Left lung (tissue), 10 donors: ENCODE results near the gene TOX2. TPM values are rescaled to one million over a fixed set of nuclear protein-coding genes. Genes with fewer than 3 reads are reported as not detected.
A peak's percentile ranks its signal among the peaks of the same experiment; 100 is the strongest.

ENCODE experiments used
- ATAC-seq: fragments of 200-7000 bp; cut with Tn5 transposase; one replicate; pipeline ENCODE4 v1.9.1; 2020; ENCODE audit warnings: moderate library complexity
- DNase-seq, 4 donors: peaks; one replicate each; pipeline ENCODE4 v3.0.0-alpha.2; 2013 to 2020
- H3K27ac ChIP-seq, 2 donors: fragments of 200-600 bp; sonication (generic) in 1 of 2; one replicate each; pipeline versions ENCODE4 v1.5.0 to v1.8.0; 2020 to 2021
- H3K27me3 ChIP-seq, 2 donors: fragments of 200-600 bp; sonication (generic) in 1 of 2; one replicate each; pipeline versions ENCODE4 v1.5.0 to v1.8.0; 2020 to 2021
- H3K36me3 ChIP-seq, 2 donors: fragments of 200-600 bp; sonication (generic) in 1 of 2; one replicate each; pipeline versions ENCODE4 v1.5.0 to v1.8.0; 2020 to 2021
- H3K4me1 ChIP-seq, 2 donors: fragments of 200-600 bp; one replicate each; pipeline ENCODE4 v1.8.0; 2021
- H3K4me3 ChIP-seq, 2 donors: fragments of 200-600 bp; sonication (generic) in 1 of 2; one replicate each; pipeline versions ENCODE4 v1.5.0 to v1.8.0; 2020 to 2021; ENCODE audit warnings: mild to moderate bottlenecking in 1 of 2
- H3K9me3 ChIP-seq, 2 donors: fragments of 200-600 bp; sonication (generic) in 1 of 2; one replicate each; pipeline versions ENCODE4 v1.5.0 to v1.8.0; 2020 to 2021
- CTCF ChIP-seq, 2 donors: fragments of 200-600 bp; sonication (generic) in 1 of 2; IDR thresholded peaks; one replicate each; pipeline versions ENCODE4 v1.5.0 to v1.8.0; 2021; ENCODE audit warnings: antibody characterized with exemption in 2 of 2
- intact Hi-C, 2 donors: fragments of 100-400 bp; cut with DNase I; formaldehyde crosslinking; loops; one replicate each; pipeline versions ENCODE4 v1.11.2 to v1.14.2; 2022
- polyA plus RNA-seq, 6 donors: library from polyadenylated mRNA; unstranded; fragments of 120-200 nt; gene quantifications; one replicate each; pipeline ENCODE4 v1.2.1, GENCODE V29; 2013; ENCODE audit not compliant: insufficient read length in 6 of 6
- total RNA-seq, 2 donors: library from RNA; stranded (reverse); fragmentation: NEBNext Ultra II Directional; extraction: Animal tissue kit (Norgen Biotek cat#: 25700); gene quantifications; one replicate each; pipeline ENCODE4 v1.2.1, GENCODE V29; 2021
- donor health status: DM: no; HTN: yes; CAD: no.
- donor health status: DM: no; HTN: no; CAD: no.

TOX2 gene
- total and polyA plus RNA-seq, 8 donors: 14.5 to 61.1 (median 41.3) TPM

DNA sequence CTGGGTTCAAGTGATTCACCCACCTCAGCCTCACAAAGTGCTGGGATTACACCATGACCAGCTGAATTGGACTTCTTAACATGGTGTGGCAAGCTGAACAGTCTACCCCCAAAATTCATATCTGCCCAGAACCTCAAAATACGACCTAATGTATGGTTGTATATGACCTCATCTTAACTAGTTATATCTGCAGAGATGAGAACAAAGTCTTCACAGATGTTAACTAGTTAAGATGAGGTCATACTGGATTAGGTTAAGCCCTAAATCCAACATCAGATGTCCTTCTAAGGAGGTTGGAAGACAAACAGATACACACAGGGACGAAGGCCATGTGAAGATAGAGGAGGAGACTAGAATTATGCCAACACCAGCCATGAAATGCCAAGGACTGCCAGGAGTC is 169.8 kb downstream of the TOX2 start:
- H3K27ac ChIP-seq: no peak overlapping the region
- H3K4me1 ChIP-seq: peaks cover 0 to 7% of the 10 kb centered on the region in 2 donors
- no peaks in the 10 kb centered on the region for H3K36me3 ChIP-seq
- H3K4me3 ChIP-seq: no peak overlapping the region
- TF ChIP-seq CTCF (IDR thresholded peaks at IDR 0.05): no peak
- H3K27me3 ChIP-seq: no peaks in the 10 kb centered on the region
- H3K9me3 ChIP-seq: no peaks in the 10 kb centered on the region
- intact Hi-C loops: loop anchor here (5.0 to 10.0 kb wide), 2 partner anchors 337 to 340 kb away; no protein-coding TSS in a partner anchor
- ATAC-seq (no peak), DNase-seq (no peak)

DNA sequence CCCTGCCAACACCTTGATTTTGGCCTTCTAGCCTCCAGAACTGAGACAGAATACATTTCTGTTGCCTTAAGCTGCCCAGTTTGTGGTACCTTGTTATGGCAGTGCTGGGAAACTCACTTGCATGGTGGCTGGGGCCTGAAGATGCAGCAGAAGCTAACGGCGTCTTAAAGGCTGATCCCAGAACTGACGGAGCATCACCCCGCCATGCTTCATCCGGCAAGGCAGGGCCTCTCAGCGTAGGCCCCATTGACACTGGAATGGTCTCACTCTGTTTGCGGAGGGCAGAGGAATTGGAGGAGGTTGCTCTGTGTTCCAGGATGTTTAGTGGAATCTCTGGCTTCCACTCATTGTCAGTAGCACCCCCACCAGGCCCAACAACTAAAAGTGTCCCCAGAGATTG is 170.2 kb downstream of the TOX2 start:
- Histone ChIP-seq H3K27me3 (no peaks in the 10 kb centered on the region), H3K36me3 (no peaks in the 10 kb centered on the region), H3K27ac (no peak overlapping the region), H3K4me1 (peaks cover 0 to 10% of the 10 kb centered on the region in 2 donors), H3K9me3 (no peaks in the 10 kb centered on the region), H3K4me3 (no peak overlapping the region)
- ATAC-seq (no peak), DNase-seq (no peak)
- no peak for TF ChIP-seq CTCF (IDR thresholded peaks at IDR 0.05)
- intact Hi-C loops: loop anchor here (5.0 to 10.0 kb wide), 2 partner anchors 338 to 340 kb away; no protein-coding TSS in a partner anchor

- intact Hi-C loops: loop anchor here in 1 of 2 donors (10.0 kb wide), 1 partner anchor 341 kb away; no protein-coding TSS in a partner anchor
- no peak overlapping the region for H3K4me3 ChIP-seq
- no peak for ATAC-seq
- no peaks in the 10 kb centered on the region for H3K36me3 ChIP-seq
- H3K9me3 ChIP-seq: no peaks in the 10 kb centered on the region
- peaks cover 0 to 6% of the 10 kb centered on the region in 2 donors for H3K4me1 ChIP-seq
- TF ChIP-seq CTCF (IDR thresholded peaks at IDR 0.05): no peak
- no peak overlapping the region for H3K27ac ChIP-seq
- H3K27me3 ChIP-seq: no peaks in the 10 kb centered on the region
- peak in 1 of 4 donors; percentile 34 for DNase-seq
Measured at GRCh38 chr20:44085616-44086434, 171.2 kb downstream of the TOX2 start.

GRCh38 chr20:44087051-44087856 is 172.6 kb downstream of the TOX2 start:
- no peak for ATAC-seq
- intact Hi-C loops: loop anchor here in 1 of 2 donors (10.0 kb wide), 1 partner anchor 342 kb away; no protein-coding TSS in a partner anchor

More at GRCh38 chr20:44087051-44087856, 172.6 kb downstream of the TOX2 start:
- TF ChIP-seq CTCF (IDR thresholded peaks at IDR 0.05): no peak
- peaks cover 0 to 3% of the 10 kb centered on the region in 2 donors for H3K4me1 ChIP-seq
- no peak overlapping the region for H3K4me3 ChIP-seq
- DNase-seq: peak in 1 of 4 donors; percentile 25
- no peaks in the 10 kb centered on the region for H3K9me3 ChIP-seq
- H3K27me3 ChIP-seq: no peaks in the 10 kb centered on the region
- no peaks in the 10 kb centered on the region for H3K36me3 ChIP-seq
- no peak overlapping the region for H3K27ac ChIP-seq
